Endothelial cell of umbilical vein (primary cell): ENCODE measurements around the gene NPIPB6. TPM values are rescaled to one million over a fixed set of nuclear protein-coding genes. Genes with fewer than 3 reads are reported as not detected.

ENCODE experiments used
- BruUV-seq: library from RNA; stranded (reverse); fragments of 400-500 nt; replicated peaks from 2 replicates; lab custom pipeline; 2021; lab: Mats Ljungman, UMichigan
- CTCF ChIA-PET: fragments of 300-600, 350-600 bp; sonication (Branson Sonifier 250); formaldehyde crosslinking; loops from one replicate; lab custom pipeline; 2021; ENCODE audit warnings: antibody characterized with exemption, inconsistent platforms; lab: Charles Lee
- POLR2A ChIA-PET: fragments of 300-600, 350-600 bp; sonication (Branson Sonifier 250); formaldehyde crosslinking; loops from one replicate; lab custom pipeline; 2021; ENCODE audit warnings: antibody characterized with exemption, inconsistent platforms; lab: Charles Lee
- DNase-seq: peaks from one replicate; pipeline ENCODE4 v3.0.0-alpha.2; 2011; ENCODE audit warnings: low read depth, low spot score
- FAIRE-seq: peaks from 2 replicates; lab custom pipeline; 2011; peaks lifted over from hg19 to GRCh38; lab: Jason Lieb, UNC
- H2AFZ ChIP-seq: 2 replicates; pipeline ENCODE4 v1.6.0; 2012; ENCODE audit warnings: low read depth, low read length, control low read depth, inconsistent platforms
- H3K27ac ChIP-seq: 2 replicates; pipeline ENCODE4 v1.5.1; 2011; ENCODE audit warnings: low read depth, mild to moderate bottlenecking, control low read depth, low read length, moderate library complexity; ENCODE audit not compliant: insufficient read depth
- H3K27me3 ChIP-seq, 2 experiments: 2 replicates each; pipeline versions ENCODE4 v1.6.0 to v1.6.1; 2011; ENCODE audit warnings: low read length in 2 of 2, mixed read lengths in 1 of 2; ENCODE audit not compliant: control insufficient read depth in 2 of 2, insufficient read depth in 2 of 2
- H3K36me3 ChIP-seq, 2 experiments: 2 replicates in 1 of 2; 3 replicates in 1 of 2; pipeline ENCODE4 v1.5.1; 2011; ENCODE audit warnings: low read length in 2 of 2, mild to moderate bottlenecking in 1 of 2, moderate library complexity in 1 of 2; ENCODE audit not compliant: control insufficient read depth in 2 of 2, insufficient read depth in 2 of 2; ENCODE audit errors: extremely low read depth in 1 of 2
- H3K4me1 ChIP-seq: 3 replicates; pipeline ENCODE4 v1.5.1; 2011; ENCODE audit warnings: mild to moderate bottlenecking, low read length; ENCODE audit not compliant: control insufficient read depth, insufficient read depth; ENCODE audit errors: extremely low read depth
- H3K4me2 ChIP-seq: 2 replicates; pipeline ENCODE4 v1.6.1; 2011; ENCODE audit warnings: low read length, control low read depth, mixed read lengths; ENCODE audit not compliant: insufficient read depth
- H3K4me3 ChIP-seq, 3 experiments: fragments of 200-600 bp in 1 of 3; sonication (generic), shearing (Covaris generic) in 1 of 3; replicated peaks in 1 of 3; 2 replicates each; pipeline ENCODE4 v1.5.1; 2011 to 2016; ENCODE audit warnings: control low read depth in 3 of 3, low read length in 3 of 3, mild to moderate bottlenecking in 2 of 3, inconsistent platforms in 1 of 3, low read depth in 1 of 3, moderate library complexity in 1 of 3; ENCODE audit not compliant: insufficient read depth in 1 of 3
- H3K79me2 ChIP-seq: 2 replicates; pipeline ENCODE4 v1.6.0; 2012; ENCODE audit warnings: low read length, inconsistent platforms; ENCODE audit not compliant: control insufficient read depth, insufficient read depth
- H3K9ac ChIP-seq: replicated peaks from 2 replicates; pipeline ENCODE3; 2011; ENCODE audit warnings: low read length, control low read depth; ENCODE audit not compliant: insufficient read depth; ENCODE audit errors: extremely low read depth
- H3K9me1 ChIP-seq: replicated peaks from 3 replicates; pipeline ENCODE4 v1.6.0; 2011; ENCODE audit warnings: mild to moderate bottlenecking, low read length; ENCODE audit not compliant: control insufficient read depth, insufficient read depth; ENCODE audit errors: extremely low read depth
- H3K9me3 ChIP-seq: replicated peaks from 2 replicates; pipeline ENCODE4 v1.5.1; 2012; ENCODE audit warnings: low read length, inconsistent platforms; ENCODE audit not compliant: control insufficient read depth, insufficient read depth
- H4K20me1 ChIP-seq: replicated peaks from 2 replicates; pipeline ENCODE3; 2011; ENCODE audit warnings: mild to moderate bottlenecking, low read length; ENCODE audit not compliant: control insufficient read depth, insufficient read depth; ENCODE audit errors: extremely low read depth
- CTCF ChIP-seq, 2 donors: IDR thresholded peaks; 1 replicate in 1 of 2; 2 replicates in 1 of 2; pipeline ENCODE4 v1.5.1; 2011; ENCODE audit warnings: low read length in 2 of 2, mild to moderate bottlenecking in 2 of 2, moderate library complexity in 2 of 2, control low read depth in 1 of 2, inconsistent platforms in 1 of 2, low read depth in 1 of 2; ENCODE audit not compliant: insufficient read depth in 1 of 2; ENCODE audit errors: extremely low read depth in 1 of 2
- EZH2 ChIP-seq: IDR thresholded peaks from 2 replicates; pipeline ENCODE4 v1.6.1; 2012; ENCODE audit warnings: borderline replicate concordance, low read depth, mild to moderate bottlenecking, moderate library complexity, low read length, inconsistent platforms; ENCODE audit not compliant: severe bottlenecking
- FOS ChIP-seq: IDR thresholded peaks from 2 replicates; pipeline ENCODE4 v1.6.1; 2011; ENCODE audit warnings: mild to moderate bottlenecking, low read length, moderate library complexity, borderline replicate concordance; ENCODE audit not compliant: insufficient read depth
- GATA2 ChIP-seq: IDR thresholded peaks from 2 replicates; pipeline ENCODE4 v1.7.0; 2011; ENCODE audit warnings: low read depth, mild to moderate bottlenecking, moderate library complexity, mixed read lengths, low read length; ENCODE audit not compliant: insufficient read length, insufficient read depth
- JUN ChIP-seq: IDR thresholded peaks from 2 replicates; pipeline ENCODE4 v1.6.1; 2011; ENCODE audit warnings: borderline replicate concordance, low read depth; ENCODE audit not compliant: insufficient read length, insufficient read depth
- MAX ChIP-seq: IDR thresholded peaks from 2 replicates; pipeline ENCODE4 v1.6.1; 2011; ENCODE audit not compliant: insufficient read depth, insufficient read length
- MYC ChIP-seq: IDR thresholded peaks from one replicate; pipeline ENCODE4 v1.6.1; 2011; ENCODE audit warnings: mild to moderate bottlenecking, low read depth, low read length
- POLR2A ChIP-seq: IDR thresholded peaks from 2 replicates; pipeline ENCODE4 v1.6.1; 2012; ENCODE audit warnings: low read depth, mild to moderate bottlenecking, control low read depth, low read length
- POLR2AphosphoS5 ChIP-seq: IDR thresholded peaks from 2 replicates; pipeline ENCODE4 v1.6.1; 2012; ENCODE audit warnings: low read depth, mild to moderate bottlenecking, control low read depth, low read length, moderate library complexity; ENCODE audit not compliant: insufficient read depth
- dilution Hi-C: fragments of 300-500 bp; cut with MboI; formaldehyde crosslinking; loops from one replicate; pipeline ENCODE4 v1.15.0; 2019; ENCODE audit warnings: low sequenced_read_pairs; ENCODE audit not compliant: extremely low pct_ligation_motif_present
- intact Hi-C: fragments of 100-400 bp; cut with micrococcal nuclease; formaldehyde crosslinking; loops from one replicate; pipeline ENCODE4 v1.10.0; 2022
- polyA plus RNA-seq, 4 experiments: library from polyadenylated mRNA; depleted of rRNA in 3 of 4; stranded (reverse) in 3 of 4; unstranded in 1 of 4; fragments of >200 nt; gene quantifications; 2 replicates each; pipeline versions ENCODE4 v1.2.1 to v1.2.3, GENCODE V29; 2011 to 2012; ENCODE audit warnings: missing spikeins in 1 of 4
- total RNA-seq: library from RNA; stranded (reverse); gene quantifications from 2 replicates; pipeline ENCODE4 v1.2.3, GENCODE V29; 2021

NPIPB6 gene
- total and polyA plus RNA-seq, 2 donors (not counting 3 experiments of a cell fraction or from before 2014, with no cell fraction given), result 5.0 TPM; not detected in 1

- no peak for FAIRE-seq
Measured at GRCh38 chr16:28295276-28295675, 68.0 kb downstream of the NPIPB6 start.

GRCh38 chr16:28294201-28294600 is 69.1 kb downstream of the NPIPB6 start:
- Histone ChIP-seq H3K4me2 (no peak overlapping the region), H3K79me2 (no peaks in the 10 kb centered on the region), H4K20me1 (no peaks in the 10 kb centered on the region), H3K4me1 (peaks cover 5% of the 10 kb centered on the region), H3K4me3 (no peak overlapping the region), H3K27ac (no peak overlapping the region), H3K9me3 (no peaks in the 10 kb centered on the region), H3K9ac (no peak overlapping the region), H3K27me3 (peaks cover 12 to 15% of the 10 kb centered on the region in 2 experiments), H3K9me1 (no peaks in the 10 kb centered on the region), H3K36me3 (no peaks in the 10 kb centered on the region), H2AFZ (no peak overlapping the region)
- ChIA-PET POLR2A (no interaction called here), CTCF (no interaction called here)
- intact Hi-C loops, result no loop called here
- no peak for DNase-seq
- no TSS peak for BruUV-seq
- no peak for FAIRE-seq
- dilution Hi-C loops, result no loop called here
- TF ChIP-seq GATA2 (no peak), JUN (no peak), EZH2 (no peak), FOS (no peak), MYC (no peak), POLR2A (no peak), CTCF (IDR thresholded peaks at IDR 0.05; ENCODE audit: extremely low read depth in 1 of 2, insufficient read depth in 1 of 2, low read depth in 1 of 2, low read length in 2 of 2) (no peak), POLR2AphosphoS5 (no peak), MAX (no peak)

More at GRCh38 chr16:28295276-28295675, 68.0 kb downstream of the NPIPB6 start:
- intact Hi-C loops, result loop anchor here (1.0 kb wide), 1 partner anchor 9 kb away; no protein-coding TSS in a partner anchor
- no peak for DNase-seq
- Histone ChIP-seq H3K27me3 (peaks cover 12 to 15% of the 10 kb centered on the region in 2 experiments), H4K20me1 (no peaks in the 10 kb centered on the region), H2AFZ (no peak overlapping the region), H3K4me3 (no peak overlapping the region), H3K9ac (no peak overlapping the region), H3K36me3 (no peaks in the 10 kb centered on the region), H3K9me3 (no peaks in the 10 kb centered on the region), H3K4me1 (peaks cover 5% of the 10 kb centered on the region), H3K9me1 (no peaks in the 10 kb centered on the region), H3K79me2 (no peaks in the 10 kb centered on the region), H3K27ac (no peak overlapping the region), H3K4me2 (no peak overlapping the region)
- CTCF ChIA-PET, result interaction anchor here (0.9 to 1.0 kb wide), 2 partner anchors 13 to 22 kb away, joined by 3 read pairs; no protein-coding TSS in a partner anchor
- dilution Hi-C loops, result no loop called here
- POLR2A ChIA-PET, result interaction anchor here (0.6 kb wide), 1 partner anchor 23 kb away, joined by 5 read pairs; no protein-coding TSS in a partner anchor
- TF ChIP-seq MAX (no peak), JUN (no peak), MYC (no peak), POLR2AphosphoS5 (no peak), FOS (no peak), POLR2A (no peak)
- BruUV-seq, result no TSS peak
